GM06990 (cell line): ENCODE results near the gene TNC.

Source experiments
- DNase-seq: peaks from one replicate; pipeline ENCODE4 v3.0.0-alpha.2; 2011; ENCODE audit not compliant: insufficient read length; ENCODE audit errors: extremely low read depth
- H3K27me3 ChIP-seq: replicated peaks from 2 replicates; pipeline ENCODE4 v1.6.0; 2011; ENCODE audit warnings: low read length; ENCODE audit not compliant: control insufficient read depth, insufficient read depth
- H3K36me3 ChIP-seq: 2 replicates; pipeline ENCODE4 v1.5.1; 2011; ENCODE audit warnings: low read length; ENCODE audit not compliant: control insufficient read depth, insufficient read depth
- H3K4me3 ChIP-seq: replicated peaks from 2 replicates; pipeline ENCODE4 v1.5.1; 2011; ENCODE audit warnings: low read depth, mild to moderate bottlenecking, control low read depth, low read length
- TF ChIP-seq, protein P1 (sequence below): IDR thresholded peaks from 2 replicates; pipeline ENCODE4 v1.5.1; 2011; ENCODE audit warnings: low read length, control low read depth, mild to moderate bottlenecking, inconsistent platforms; ENCODE audit not compliant: insufficient read depth, poor library complexity, severe bottlenecking

Gene TNC

DNA sequence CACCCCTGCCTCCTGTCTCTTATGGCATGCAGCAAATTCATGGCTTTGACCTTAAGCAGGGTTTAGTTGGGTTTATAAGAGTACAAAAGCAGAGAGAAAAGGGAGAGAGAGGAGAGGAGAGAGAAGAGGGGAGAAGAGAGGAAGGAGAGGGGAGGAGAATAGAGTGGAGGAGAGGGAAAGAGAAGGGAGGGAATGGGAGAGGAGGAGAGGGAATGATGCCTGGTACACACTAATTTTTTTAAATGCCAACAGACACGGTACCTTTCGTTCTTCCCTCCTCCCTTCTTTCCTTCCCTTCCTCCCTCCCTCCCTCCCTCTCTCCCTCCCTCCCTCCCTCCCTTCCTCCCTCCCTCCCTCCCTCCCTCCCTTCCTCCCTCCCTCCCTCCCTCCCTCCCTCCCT, 48.7 kb downstream of the TNC start:
- Histone ChIP-seq H3K27me3 (no peaks in the 10 kb centered on the region; the same call in none of the 2 replicates), H3K36me3 (no peaks in the 10 kb centered on the region), H3K4me3 (no peak overlapping the region)
- no peak for DNase-seq
- TF ChIP-seq, protein P1, sequence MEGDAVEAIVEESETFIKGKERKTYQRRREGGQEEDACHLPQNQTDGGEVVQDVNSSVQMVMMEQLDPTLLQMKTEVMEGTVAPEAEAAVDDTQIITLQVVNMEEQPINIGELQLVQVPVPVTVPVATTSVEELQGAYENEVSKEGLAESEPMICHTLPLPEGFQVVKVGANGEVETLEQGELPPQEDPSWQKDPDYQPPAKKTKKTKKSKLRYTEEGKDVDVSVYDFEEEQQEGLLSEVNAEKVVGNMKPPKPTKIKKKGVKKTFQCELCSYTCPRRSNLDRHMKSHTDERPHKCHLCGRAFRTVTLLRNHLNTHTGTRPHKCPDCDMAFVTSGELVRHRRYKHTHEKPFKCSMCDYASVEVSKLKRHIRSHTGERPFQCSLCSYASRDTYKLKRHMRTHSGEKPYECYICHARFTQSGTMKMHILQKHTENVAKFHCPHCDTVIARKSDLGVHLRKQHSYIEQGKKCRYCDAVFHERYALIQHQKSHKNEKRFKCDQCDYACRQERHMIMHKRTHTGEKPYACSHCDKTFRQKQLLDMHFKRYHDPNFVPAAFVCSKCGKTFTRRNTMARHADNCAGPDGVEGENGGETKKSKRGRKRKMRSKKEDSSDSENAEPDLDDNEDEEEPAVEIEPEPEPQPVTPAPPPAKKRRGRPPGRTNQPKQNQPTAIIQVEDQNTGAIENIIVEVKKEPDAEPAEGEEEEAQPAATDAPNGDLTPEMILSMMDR, result no peak

DNA sequence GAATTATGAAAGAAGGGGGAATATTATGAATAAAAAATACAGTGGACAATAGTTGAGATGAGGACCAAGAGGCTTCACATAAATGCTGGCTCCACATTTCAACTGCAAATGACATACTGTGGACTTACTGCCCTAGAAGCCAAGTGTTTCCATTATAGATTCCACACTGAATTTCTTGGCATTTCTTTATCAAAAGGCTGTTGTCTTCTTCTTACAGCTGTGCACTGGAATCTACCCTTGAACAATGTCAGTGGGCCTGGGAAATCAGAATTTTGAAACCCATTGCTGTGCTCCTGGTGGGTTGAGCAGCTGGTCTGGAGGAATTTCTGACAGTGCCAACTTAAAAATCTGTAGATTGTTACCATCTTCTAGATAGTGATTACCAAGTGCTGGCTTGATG, 49.9 kb downstream of the TNC start:
- H3K27me3 ChIP-seq, result no peaks in the 10 kb centered on the region; the same call in 1 of the 2 replicates
- H3K4me3 ChIP-seq, result no peak overlapping the region
- H3K36me3 ChIP-seq, result no peaks in the 10 kb centered on the region
- DNase-seq, result no peak
- TF ChIP-seq, protein P1, result no peak

DNA sequence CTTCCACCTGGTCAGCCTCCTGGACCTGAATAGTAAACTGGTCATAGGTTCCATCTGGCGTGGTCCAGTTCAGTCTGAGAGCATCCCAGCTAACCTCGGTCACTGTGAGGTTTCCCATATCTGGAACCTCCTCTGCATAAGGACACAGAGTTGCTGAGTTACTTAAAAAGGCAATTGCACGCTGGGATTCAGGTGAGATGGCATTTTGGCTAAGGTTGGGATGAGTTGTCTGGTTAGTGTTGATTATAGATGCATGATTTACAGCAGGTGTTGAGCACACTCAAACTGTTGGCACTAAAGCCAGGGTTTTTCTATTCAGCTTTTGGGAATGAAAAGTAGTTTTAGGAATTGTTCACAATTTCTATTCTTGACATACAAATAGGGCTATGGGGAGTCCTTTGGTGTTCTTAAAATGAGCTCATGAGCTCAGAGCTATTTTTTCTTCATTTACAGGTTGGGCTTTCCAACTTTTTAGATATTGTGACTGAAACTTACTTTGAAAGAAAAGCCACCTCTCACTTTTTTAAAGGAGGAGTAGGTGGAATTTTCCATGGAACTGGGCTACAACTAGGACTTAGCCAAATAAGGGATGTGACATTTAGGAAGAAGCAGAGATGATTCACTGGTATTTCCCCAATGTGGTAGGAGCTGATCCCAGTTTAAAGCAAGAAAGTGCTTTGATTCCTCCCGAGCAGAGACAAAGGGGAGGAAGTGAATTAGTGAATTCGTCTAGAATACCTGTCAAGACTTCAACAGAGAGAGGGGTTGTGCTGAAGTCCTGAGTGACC, 54.7 kb downstream of the TNC start:
- TF ChIP-seq, protein P1, result no peak
- H3K4me3 ChIP-seq, result no peak overlapping the region
- no peaks in the 10 kb centered on the region for H3K36me3 ChIP-seq
- no peak for DNase-seq
- no peaks in the 10 kb centered on the region; the same call in none of the 2 replicates for H3K27me3 ChIP-seq

DNA sequence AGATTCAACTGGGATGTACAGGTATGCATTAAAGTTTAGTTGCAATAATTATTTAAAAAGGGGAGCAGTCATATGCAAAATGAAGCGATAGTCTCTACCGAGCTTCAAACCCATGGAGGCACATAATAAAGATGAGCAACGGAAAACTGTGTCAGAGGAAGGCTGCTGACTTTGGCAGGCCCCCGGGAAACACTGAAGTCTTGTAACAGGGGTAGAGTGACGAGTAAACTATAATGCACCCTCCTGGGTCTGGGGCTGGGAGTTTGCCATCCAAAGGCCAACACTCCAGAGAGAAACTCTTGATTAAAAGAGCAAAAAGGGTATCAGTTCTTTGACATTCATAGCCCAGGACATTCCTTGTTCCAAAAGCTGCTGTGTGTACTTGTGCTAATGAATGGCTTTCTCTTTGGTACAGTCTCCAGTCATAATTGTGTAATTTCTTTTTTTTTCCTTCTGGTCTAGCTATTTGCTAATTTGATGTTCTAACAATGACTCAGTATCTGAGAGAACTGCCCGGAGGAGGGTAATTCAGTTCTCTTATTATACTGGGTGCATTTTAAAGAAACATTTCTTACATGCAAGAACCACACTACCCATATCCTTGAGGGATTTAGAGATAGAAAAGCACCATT, 59.2 kb downstream of the TNC start:
- H3K4me3 ChIP-seq, result no peak overlapping the region
- no peaks in the 10 kb centered on the region for H3K36me3 ChIP-seq
- H3K27me3 ChIP-seq, result no peaks in the 10 kb centered on the region; the same call in none of the 2 replicates
- TF ChIP-seq, protein P1, result no peak
- DNase-seq, result no peak

DNA sequence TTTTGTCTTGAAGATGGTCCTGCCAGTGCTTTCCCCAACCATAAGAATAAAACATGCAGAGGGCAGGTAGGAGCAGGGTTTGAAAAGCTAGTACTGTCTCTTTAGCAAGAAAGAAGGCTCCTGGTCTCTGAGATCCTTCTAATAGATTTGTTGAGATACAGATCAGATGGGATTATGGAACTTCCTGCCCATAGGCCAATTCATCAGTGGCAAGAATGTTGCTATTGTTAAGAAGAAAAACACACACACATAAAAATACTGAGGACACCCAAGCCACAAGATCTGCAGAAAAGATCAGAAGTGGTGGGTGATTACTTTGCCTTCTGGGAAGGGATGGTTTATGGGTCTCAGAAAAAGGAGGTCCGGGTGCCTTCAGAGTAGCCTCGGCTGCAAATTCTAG, 59.8 kb downstream of the TNC start:
- TF ChIP-seq, protein P1, result no peak
- no peak for DNase-seq
- Histone ChIP-seq H3K4me3 (no peak overlapping the region), H3K27me3 (no peaks in the 10 kb centered on the region; the same call in none of the 2 replicates), H3K36me3 (no peaks in the 10 kb centered on the region)
